GM12891 (cell line): ENCODE data around the gene HMGB4.

Experiments used
- DNase-seq: peaks from one replicate; pipeline ENCODE4 v3.0.0; 2011; ENCODE audit warnings: low spot score; ENCODE audit not compliant: insufficient read length
- FAIRE-seq: peaks from 2 replicates; lab custom pipeline; 2011; peaks lifted over from hg19 to GRCh38; lab: Jason Lieb, UNC
- PAX5 ChIP-seq: IDR thresholded peaks from 2 replicates; pipeline ENCODE4 v1.6.1; 2011; ENCODE audit warnings: low read length, moderate library complexity, mild to moderate bottlenecking; ENCODE audit not compliant: insufficient read depth, severe bottlenecking
- POLR2A ChIP-seq: IDR thresholded peaks from 2 replicates; pipeline ENCODE4 v1.6.1; 2011; ENCODE audit warnings: low read depth, low read length, control low read depth
- POLR2AphosphoS5 ChIP-seq: IDR thresholded peaks from 2 replicates; pipeline ENCODE4 v1.6.1; 2011; ENCODE audit warnings: low read depth, low read length, control low read depth
- POU2F2 ChIP-seq: IDR thresholded peaks from 2 replicates; pipeline ENCODE4 v1.6.1; 2011; ENCODE audit warnings: low read depth, mild to moderate bottlenecking, control low read depth, low read length, moderate library complexity
- SPI1 ChIP-seq: IDR thresholded peaks from 2 replicates; pipeline ENCODE4 v1.6.1; 2011; ENCODE audit warnings: low read depth, low read length, control low read depth
- TAF1 ChIP-seq: IDR thresholded peaks from 2 replicates; pipeline ENCODE4 v1.6.1; 2011; ENCODE audit warnings: low read depth, low read length, control low read depth

Gene HMGB4

DNA sequence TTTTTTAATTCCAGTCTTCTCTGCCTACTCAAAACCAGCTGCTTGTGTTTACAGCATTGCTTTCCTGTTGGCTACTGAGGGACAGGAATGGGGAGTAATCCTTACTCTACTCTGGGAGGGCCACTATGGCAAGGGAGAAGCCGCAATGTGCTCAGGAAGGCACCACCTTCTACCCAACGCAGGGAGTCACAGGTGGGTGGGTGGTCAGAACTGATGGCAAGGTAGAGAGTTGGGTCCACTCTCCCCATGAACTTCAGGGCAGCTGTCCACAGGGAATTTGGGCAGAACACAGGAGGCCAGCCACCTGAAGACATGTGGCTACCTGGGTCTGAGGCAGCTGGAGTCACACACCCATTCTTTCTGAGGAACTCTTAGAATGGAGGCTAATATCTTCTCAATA, 40.5 kb upstream of the HMGB4 start:
- FAIRE-seq (no peak), DNase-seq (no peak)
- TF ChIP-seq TAF1 (no peak), POLR2A (no peak), POLR2AphosphoS5 (no peak), PAX5 (no peak), SPI1 (no peak), POU2F2 (no peak)

DNA sequence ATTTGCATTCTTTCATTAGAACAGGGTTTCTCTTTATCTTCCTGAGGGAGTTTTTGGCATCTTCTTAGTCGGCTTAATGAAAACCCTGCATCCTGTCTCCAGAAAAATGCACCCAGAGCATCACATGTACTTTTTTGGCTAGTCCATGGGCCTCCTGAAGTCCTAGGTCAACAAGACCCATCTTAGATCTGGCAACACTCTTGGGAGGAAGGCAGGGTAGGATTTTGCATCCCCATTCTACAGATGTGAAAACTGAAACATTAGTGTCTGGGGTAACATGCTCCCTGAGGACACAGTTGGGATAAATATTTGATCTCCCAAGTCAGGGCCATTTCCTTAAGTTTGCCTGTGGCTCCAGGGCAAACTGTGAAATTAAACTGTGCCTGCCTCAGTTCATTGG, 40.0 kb upstream of the HMGB4 start:
- TF ChIP-seq SPI1 (no peak), POLR2AphosphoS5 (no peak), POU2F2 (no peak), TAF1 (no peak), PAX5 (no peak), POLR2A (no peak)
- FAIRE-seq (no peak), DNase-seq (no peak)

DNA sequence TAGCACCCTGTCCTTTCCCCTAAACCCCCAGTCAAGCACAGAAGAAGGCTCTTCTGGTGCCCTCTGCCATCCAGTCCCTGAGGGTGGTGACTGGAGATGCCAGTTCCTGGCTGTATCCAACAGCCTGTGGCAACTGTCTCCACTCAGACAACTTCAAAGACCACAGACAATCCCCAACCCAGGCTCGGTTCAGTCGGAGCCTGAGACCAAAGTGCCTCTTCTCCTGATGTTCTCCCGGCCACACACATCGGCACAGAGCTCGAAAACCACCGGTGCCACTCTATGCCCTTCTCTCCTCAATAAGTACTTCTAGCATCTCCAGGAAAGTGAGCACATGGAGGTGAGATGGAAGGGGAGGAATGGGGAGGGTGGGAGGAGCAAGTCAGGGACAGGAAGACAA, 39.6 kb upstream of the HMGB4 start:
- TF ChIP-seq POLR2AphosphoS5, result no peak
- no peak for TF ChIP-seq PAX5
- TF ChIP-seq POU2F2, result no peak
- no peak for TF ChIP-seq TAF1
- TF ChIP-seq SPI1, result no peak
- TF ChIP-seq POLR2A, result no peak
- no peak for DNase-seq
- no peak for FAIRE-seq

DNA sequence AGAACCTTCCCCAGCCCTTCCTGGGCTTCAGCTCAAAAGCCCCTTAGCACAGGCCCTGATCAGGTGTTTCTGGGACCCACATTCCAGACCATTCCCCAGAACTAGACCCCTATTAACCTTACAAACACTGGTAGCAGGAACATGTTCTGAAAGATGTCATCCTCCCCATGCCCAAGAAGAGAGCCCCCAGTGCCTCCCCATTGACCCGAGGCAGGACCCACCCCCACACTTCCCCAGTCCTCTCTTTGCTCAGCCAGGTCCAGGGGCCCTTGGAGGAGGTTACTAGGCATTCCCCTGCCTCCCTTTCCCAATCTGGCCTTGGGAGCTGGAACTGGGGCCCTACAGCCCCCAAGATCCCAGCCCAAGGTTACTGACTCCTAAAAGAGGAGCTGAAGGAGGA, 38.9 kb upstream of the HMGB4 start:
- FAIRE-seq, result no peak
- TF ChIP-seq PAX5 (no peak), TAF1 (no peak), SPI1 (no peak), POLR2A (no peak), POU2F2 (no peak), POLR2AphosphoS5 (no peak)
- DNase-seq, result no peak

DNA sequence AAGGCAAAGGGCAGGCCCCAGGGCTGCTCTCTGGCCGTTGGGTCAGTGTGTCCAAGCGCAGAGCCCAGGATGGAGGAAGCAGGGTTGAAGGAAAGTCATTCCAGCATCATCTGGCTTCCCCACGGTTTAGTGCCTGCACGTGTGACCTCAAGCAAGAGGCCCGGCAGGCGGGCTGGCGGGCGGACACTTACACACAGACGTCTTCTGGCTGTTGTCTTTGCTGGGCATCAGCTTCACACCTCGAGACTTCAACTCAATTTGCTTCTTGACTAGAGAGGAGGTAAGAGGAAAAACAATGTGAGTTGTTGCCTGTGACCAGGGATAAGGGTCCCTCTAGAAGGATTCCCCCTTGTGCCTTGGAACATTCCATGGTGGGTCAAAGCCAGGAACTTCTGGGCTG, 38.4 kb upstream of the HMGB4 start:
- no peak for DNase-seq
- TF ChIP-seq POLR2AphosphoS5, result no peak
- FAIRE-seq, result no peak

DNA sequence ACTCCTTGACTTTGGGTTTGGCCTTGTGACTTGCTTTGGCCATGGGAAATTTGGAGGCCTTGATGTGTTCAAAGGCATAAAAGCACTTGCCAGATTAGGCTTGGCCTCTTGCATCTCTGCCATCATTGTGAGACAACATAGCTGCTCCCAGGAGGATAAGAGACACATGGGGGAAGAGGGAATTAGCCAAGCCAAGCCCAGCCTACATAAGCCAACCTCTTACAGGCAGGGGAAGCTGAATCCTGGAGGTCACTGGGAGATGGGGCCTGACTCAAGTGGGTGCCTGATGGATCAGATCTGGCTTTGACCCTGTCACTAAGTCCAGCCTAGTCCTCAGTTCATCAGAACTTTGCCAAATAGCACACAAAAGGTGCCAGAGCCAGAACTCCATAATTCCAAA, 37.6 kb upstream of the HMGB4 start:
- TF ChIP-seq TAF1 (no peak), POLR2A (no peak), POU2F2 (no peak), PAX5 (no peak), POLR2AphosphoS5 (no peak), SPI1 (no peak)
- FAIRE-seq (no peak), DNase-seq (no peak)

DNA sequence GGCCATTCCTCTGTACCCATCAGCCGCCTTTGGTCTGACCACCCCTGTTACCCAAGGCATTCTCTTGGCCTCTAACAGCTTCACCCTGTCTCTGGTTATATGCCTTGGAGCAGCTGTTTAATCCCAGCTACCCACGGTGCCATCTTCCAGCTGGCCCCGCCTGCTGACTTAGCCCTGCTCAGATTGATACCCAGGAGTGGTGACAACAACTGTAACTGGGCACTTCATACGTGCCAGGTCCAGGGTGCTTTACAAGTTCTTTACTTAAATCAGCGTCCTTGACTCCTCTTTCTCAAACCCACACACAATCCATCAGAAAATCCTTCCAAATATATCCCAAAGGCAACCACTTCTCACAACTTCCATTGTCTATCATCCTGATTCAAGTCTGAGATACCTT, 37.2 kb upstream of the HMGB4 start:
- DNase-seq, result no peak
- FAIRE-seq, result no peak

DNA sequence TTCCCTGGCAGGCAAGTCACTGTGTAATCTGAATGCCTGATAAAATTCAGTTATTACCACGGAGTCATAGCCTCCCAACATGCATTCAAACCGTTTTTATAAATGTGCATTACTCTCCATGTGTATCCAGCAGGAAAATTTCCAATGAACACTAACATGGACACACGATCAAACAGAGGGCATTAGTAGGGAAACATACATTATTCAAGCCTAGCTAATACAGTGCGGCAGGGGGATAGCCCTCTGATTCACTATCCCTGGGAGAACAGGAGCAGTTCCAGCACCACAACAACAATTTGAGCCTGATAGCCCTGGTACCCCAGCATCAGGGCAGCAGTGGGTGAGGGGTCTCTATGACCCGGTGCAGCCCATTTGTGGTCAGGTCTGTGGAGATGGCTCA, 35.8 kb upstream of the HMGB4 start:
- DNase-seq, result no peak
- no peak for TF ChIP-seq POLR2A
- no peak for TF ChIP-seq SPI1
- TF ChIP-seq PAX5, result no peak
- TF ChIP-seq POLR2AphosphoS5, result no peak
- TF ChIP-seq TAF1, result no peak
- no peak for TF ChIP-seq POU2F2
- no peak for FAIRE-seq

More for the DNA sequence above, 37.2 kb upstream of the HMGB4 start:
- no peak for TF ChIP-seq SPI1
- no peak for TF ChIP-seq TAF1
- no peak for TF ChIP-seq POU2F2
- no peak for TF ChIP-seq POLR2A
- TF ChIP-seq PAX5, result no peak
- no peak for TF ChIP-seq POLR2AphosphoS5

DNA sequence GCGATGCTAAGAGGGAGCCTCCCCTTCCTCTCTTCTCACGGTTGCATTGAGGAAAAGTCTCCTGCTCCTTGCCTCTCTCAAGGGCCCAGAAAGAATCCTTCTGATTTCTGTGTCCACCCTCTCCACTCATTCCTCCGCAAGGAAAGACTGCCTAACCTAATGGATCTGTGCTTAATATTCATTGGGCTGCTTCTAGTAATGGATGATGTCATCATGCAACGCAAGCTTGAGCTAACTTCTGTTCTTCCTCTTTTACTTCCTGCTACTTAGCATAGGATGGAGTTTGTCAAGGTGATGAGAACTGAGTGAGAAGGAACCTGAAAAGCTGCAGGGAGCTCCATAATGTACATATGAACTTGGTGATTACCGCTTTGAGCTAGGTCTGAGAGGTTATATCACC, 35.2 kb upstream of the HMGB4 start:
- no peak for DNase-seq
- FAIRE-seq, result no peak
- TF ChIP-seq SPI1, result no peak
- no peak for TF ChIP-seq TAF1
- TF ChIP-seq PAX5, result no peak
- TF ChIP-seq POU2F2, result no peak
- no peak for TF ChIP-seq POLR2AphosphoS5
- TF ChIP-seq POLR2A, result no peak

DNA sequence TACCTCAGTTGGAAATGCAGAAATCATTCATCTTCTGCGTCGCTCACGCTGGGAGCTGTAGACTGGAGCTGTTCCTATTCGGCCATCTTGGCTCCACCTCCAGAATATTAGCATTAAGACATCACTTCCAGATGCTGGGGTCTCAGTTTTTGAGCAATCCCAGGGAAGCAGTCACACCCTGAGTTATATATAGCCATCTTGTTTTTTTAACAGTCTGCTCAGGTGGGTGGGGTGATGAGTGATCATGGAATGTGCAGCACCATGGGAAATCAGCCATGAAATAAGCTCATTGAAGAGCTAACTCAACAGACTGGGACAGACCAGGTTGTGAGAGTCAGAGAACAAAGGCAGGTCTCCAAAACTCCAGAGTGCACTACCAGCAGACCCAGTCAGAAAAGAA, 27.0 kb upstream of the HMGB4 start:
- DNase-seq, result no peak
- TF ChIP-seq TAF1 (no peak), POLR2AphosphoS5 (no peak), PAX5 (no peak), SPI1 (no peak), POU2F2 (no peak), POLR2A (no peak)
- FAIRE-seq, result no peak

DNA sequence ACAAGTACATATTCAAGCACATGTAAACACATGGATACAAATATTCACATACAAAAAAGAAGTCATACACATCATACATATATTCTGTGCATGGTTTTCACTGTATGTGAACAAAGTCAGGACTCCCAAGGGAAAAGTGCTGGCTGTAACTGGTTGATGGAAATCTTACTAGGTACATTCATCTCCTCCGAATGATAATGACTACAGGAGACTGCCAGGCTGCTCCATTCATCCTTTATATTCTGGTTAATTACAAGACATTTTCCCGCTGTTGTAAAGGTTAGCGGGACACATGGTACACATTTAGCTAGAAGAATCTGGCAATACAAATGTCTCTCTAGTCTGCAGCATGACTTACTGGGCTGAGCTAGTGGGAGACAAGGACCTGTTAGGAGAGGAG, 26.2 kb upstream of the HMGB4 start:
- TF ChIP-seq TAF1 (no peak), POU2F2 (no peak), POLR2AphosphoS5 (no peak), SPI1 (no peak), POLR2A (no peak), PAX5 (no peak)
- DNase-seq (no peak), FAIRE-seq (no peak)

DNA sequence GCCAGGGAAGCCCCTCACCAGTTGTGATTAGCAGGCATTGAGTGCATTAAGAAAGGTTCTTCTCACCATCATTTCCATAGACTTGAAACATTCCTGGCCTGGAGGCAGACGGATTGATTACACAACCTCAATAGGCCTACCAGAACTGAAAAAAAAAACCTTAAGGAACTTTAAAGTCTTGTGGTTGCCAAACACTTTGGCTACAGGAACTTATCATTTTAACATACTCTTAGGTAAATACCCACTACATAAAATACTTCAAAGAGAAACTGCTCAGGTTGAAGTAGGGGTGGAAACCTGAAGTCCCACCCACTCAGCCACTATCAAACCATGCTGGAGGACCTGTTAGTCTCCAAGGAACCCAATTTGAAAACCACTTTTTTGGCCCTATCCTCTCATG, 22.4 kb upstream of the HMGB4 start:
- TF ChIP-seq PAX5, result no peak
- no peak for TF ChIP-seq POU2F2
- no peak for TF ChIP-seq SPI1
- TF ChIP-seq POLR2A, result no peak
- no peak for TF ChIP-seq POLR2AphosphoS5
- no peak for TF ChIP-seq TAF1
- FAIRE-seq (no peak), DNase-seq (no peak)
